ENCODE results near the gene SFRP2.

The SFRP2 gene

GRCh38 chr4:153792618-153793247, 3.9 kb upstream of the SFRP2 start:
- DNase-seq = no peak

- DNase-seq = no peak
Observed at GRCh38 chr4:153791746-153792617, 3.1 kb upstream of the SFRP2 start.

GRCh38 chr4:153790962-153791551, 2.2 kb upstream of the SFRP2 start:
- no peak for DNase-seq

GRCh38 chr4:153790500-153790865, 1.6 kb upstream of the SFRP2 start:
- no peak for DNase-seq

GRCh38 chr4:153789741-153790499, 1.0 kb upstream of the SFRP2 start:
- no peak for DNase-seq

- no peak for DNase-seq
Observed at GRCh38 chr4:153788051-153788412, 851 bp downstream of the SFRP2 start.

GRCh38 chr4:153787575-153787974, 1.3 kb downstream of the SFRP2 start:
- DNase-seq = no peak

GRCh38 chr4:153787061-153787560, 1.8 kb downstream of the SFRP2 start:
- DNase-seq = no peak

GRCh38 chr4:153785910-153786721, 2.8 kb downstream of the SFRP2 start:
- DNase-seq = no peak

GRCh38 chr4:153784166-153784699, 4.7 kb downstream of the SFRP2 start:
- no peak for DNase-seq

- no peak for DNase-seq
Observed at GRCh38 chr4:153782581-153782980, 6.3 kb downstream of the SFRP2 start.

GRCh38 chr4:153781717-153782416, 7.0 kb downstream of the SFRP2 start:
- DNase-seq = no peak

- DNase-seq = no peak
Observed at GRCh38 chr4:153781280-153781679, 7.6 kb downstream of the SFRP2 start.

- no peak for DNase-seq
Observed at GRCh38 chr4:153780876-153781275, 8.0 kb downstream of the SFRP2 start.

GRCh38 chr4:153780221-153780620, 8.7 kb downstream of the SFRP2 start:
- DNase-seq = no peak

- no peak for DNase-seq
Observed at GRCh38 chr4:153778383-153778782, 10.5 kb downstream of the SFRP2 start.

GRCh38 chr4:153777421-153777820, 11.5 kb downstream of the SFRP2 start:
- no peak for DNase-seq

GRCh38 chr4:153776601-153777000, 12.3 kb downstream of the SFRP2 start:
- DNase-seq = no peak

GRCh38 chr4:153773236-153773690, 15.6 kb downstream of the SFRP2 start:
- no peak for DNase-seq

GRCh38 chr4:153771046-153771445, 17.8 kb downstream of the SFRP2 start:
- no peak for DNase-seq

- no peak for DNase-seq
Observed at GRCh38 chr4:153766758-153767157, 22.1 kb downstream of the SFRP2 start.

Measured in NCI-H2029 treated with DMSO at 0.1 percent for 48 hours (cell line).